Hematopoietic multipotent progenitor cell treated with erythropoietin and hydrocortisone succinate and interleukin-3 and kit ligand, for 4 days (in vitro differentiated cells): ENCODE data around the gene SUPT20HL1.
A peak's percentile ranks its signal among the peaks of the same experiment; 100 is the strongest.
"Not testable (repeated sequence)": the region's sequence is repeated elsewhere in the genome, so short reads cannot be mapped to it uniquely, and the experiment has no call there.

Experiments
- DNase-seq: peaks from one replicate; pipeline ENCODE4 v3.0.0-alpha.2; 2015

Gene SUPT20HL1

GRCh38 chrX:24360272-24360671 lies at the start of gene SUPT20HL1:
TSS of gene SUPT20HL1 (plus strand) at chrX:24360639. CDS start at chrX:24362761, 2,122 bp downstream.
- no peak for DNase-seq

- not testable (repeated sequence) for DNase-seq
Observed at GRCh38 chrX:24310916-24311315, 49.5 kb upstream of the SUPT20HL1 start.

- DNase-seq = not testable (repeated sequence)
Observed at GRCh38 chrX:24311507-24312248, 48.8 kb upstream of the SUPT20HL1 start.

GRCh38 chrX:24312249-24312607 lies 48.2 kb upstream of the SUPT20HL1 start:
- DNase-seq = not testable (repeated sequence)

- DNase-seq = no peak
Observed at GRCh38 chrX:24314019-24314635, 46.3 kb upstream of the SUPT20HL1 start, which contains the start of gene SUPT20HL2. TSS of gene SUPT20HL2 (minus strand) at chrX:24314069. CDS start at chrX:24313315, 754 bp downstream.

GRCh38 chrX:24316111-24316510 lies 44.3 kb upstream of the SUPT20HL1 start:
- no peak for DNase-seq

GRCh38 chrX:24317567-24317966 lies 42.9 kb upstream of the SUPT20HL1 start:
- no peak for DNase-seq

GRCh38 chrX:24321741-24322395 lies 38.6 kb upstream of the SUPT20HL1 start:
- no peak for DNase-seq

GRCh38 chrX:24325231-24325630 lies 35.2 kb upstream of the SUPT20HL1 start:
- no peak for DNase-seq

- DNase-seq = peak; percentile 44
Observed at GRCh38 chrX:24332878-24333277, 27.6 kb upstream of the SUPT20HL1 start.

- no peak for DNase-seq
Observed at GRCh38 chrX:24333371-24333770, 27.1 kb upstream of the SUPT20HL1 start.

- DNase-seq = no peak
Observed at GRCh38 chrX:24334461-24334860, 26.0 kb upstream of the SUPT20HL1 start.

- no peak for DNase-seq
Observed at GRCh38 chrX:24335871-24336270, 24.6 kb upstream of the SUPT20HL1 start.

- DNase-seq = no peak
Observed at GRCh38 chrX:24339911-24340310, 20.5 kb upstream of the SUPT20HL1 start.

GRCh38 chrX:24340501-24340900 lies 19.9 kb upstream of the SUPT20HL1 start:
- no peak for DNase-seq

- no peak for DNase-seq
Observed at GRCh38 chrX:24341795-24342194, 18.6 kb upstream of the SUPT20HL1 start.

GRCh38 chrX:24343719-24344118 lies 16.7 kb upstream of the SUPT20HL1 start:
- peak; percentile 47 for DNase-seq

- no peak for DNase-seq
Observed at GRCh38 chrX:24347881-24348280, 12.6 kb upstream of the SUPT20HL1 start.

- DNase-seq = peak; percentile 4
Observed at GRCh38 chrX:24350217-24350616, 10.2 kb upstream of the SUPT20HL1 start.

GRCh38 chrX:24355095-24355494 lies 5.3 kb upstream of the SUPT20HL1 start:
- DNase-seq = no peak

GRCh38 chrX:24357106-24357505 lies 3.3 kb upstream of the SUPT20HL1 start:
- DNase-seq = peak; percentile 18

GRCh38 chrX:24362089-24362745 lies 1.8 kb downstream of the SUPT20HL1 start:
- DNase-seq = not testable (repeated sequence)
